GM12873 (cell line): ENCODE measurements around the gene RPH3AL.

Source experiments
- TF ChIP-seq, protein P1 (sequence below): IDR thresholded peaks from 2 replicates; pipeline ENCODE4 v1.5.1; 2012; ENCODE audit warnings: low read depth, mild to moderate bottlenecking, moderate library complexity, low read length, control low read depth; ENCODE audit not compliant: insufficient read depth; ENCODE audit errors: missing control alignments

RPH3AL gene

GRCh38 chr17:263271-263670 is 89.3 kb downstream of the RPH3AL start:
- TF ChIP-seq, protein P1, sequence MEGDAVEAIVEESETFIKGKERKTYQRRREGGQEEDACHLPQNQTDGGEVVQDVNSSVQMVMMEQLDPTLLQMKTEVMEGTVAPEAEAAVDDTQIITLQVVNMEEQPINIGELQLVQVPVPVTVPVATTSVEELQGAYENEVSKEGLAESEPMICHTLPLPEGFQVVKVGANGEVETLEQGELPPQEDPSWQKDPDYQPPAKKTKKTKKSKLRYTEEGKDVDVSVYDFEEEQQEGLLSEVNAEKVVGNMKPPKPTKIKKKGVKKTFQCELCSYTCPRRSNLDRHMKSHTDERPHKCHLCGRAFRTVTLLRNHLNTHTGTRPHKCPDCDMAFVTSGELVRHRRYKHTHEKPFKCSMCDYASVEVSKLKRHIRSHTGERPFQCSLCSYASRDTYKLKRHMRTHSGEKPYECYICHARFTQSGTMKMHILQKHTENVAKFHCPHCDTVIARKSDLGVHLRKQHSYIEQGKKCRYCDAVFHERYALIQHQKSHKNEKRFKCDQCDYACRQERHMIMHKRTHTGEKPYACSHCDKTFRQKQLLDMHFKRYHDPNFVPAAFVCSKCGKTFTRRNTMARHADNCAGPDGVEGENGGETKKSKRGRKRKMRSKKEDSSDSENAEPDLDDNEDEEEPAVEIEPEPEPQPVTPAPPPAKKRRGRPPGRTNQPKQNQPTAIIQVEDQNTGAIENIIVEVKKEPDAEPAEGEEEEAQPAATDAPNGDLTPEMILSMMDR = no peak

- TF ChIP-seq, protein P1 = no peak
Measured at GRCh38 chr17:261635-262034, 91.0 kb downstream of the RPH3AL start.

GRCh38 chr17:260944-261343 is 91.7 kb downstream of the RPH3AL start:
- TF ChIP-seq, protein P1 = no peak

DNA sequence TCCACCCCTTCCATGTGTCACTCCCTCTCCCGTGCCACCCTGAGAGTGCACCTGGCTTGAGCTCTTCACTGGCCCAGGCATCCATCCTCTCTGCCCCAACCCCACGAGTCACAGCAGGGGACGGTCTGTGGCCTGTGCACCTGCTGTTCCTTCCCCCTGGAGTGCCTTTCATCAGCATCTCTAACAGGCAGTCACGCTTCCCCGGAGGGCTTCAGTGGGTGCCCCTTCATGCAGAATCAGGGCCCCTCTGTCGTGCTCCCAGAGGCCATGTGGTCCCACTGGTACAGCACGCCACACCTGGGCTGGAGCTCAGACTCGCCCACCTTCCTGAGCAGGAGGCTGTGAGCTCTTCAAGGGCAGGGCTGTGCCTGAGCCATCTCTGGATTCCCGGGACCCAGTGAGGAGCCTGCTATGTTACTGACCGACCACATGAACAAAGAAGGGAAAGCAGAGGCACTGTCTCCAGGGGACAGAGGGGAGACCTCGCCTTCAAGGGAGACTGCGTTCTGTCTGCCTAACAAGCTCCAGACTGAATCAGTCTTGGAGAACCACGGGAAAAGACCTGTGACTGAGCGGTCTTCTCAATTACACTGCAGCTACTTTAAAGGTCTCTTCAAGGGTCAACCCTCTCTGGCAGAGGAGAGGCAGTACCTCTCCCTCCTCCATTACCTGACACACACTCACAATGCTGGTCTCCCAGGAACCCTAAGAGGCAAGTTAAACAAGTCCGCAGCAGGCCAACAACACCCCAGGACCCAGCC is 92.4 kb downstream of the RPH3AL start:
- TF ChIP-seq, protein P1 = no peak

- TF ChIP-seq, protein P1 = no peak
Measured at GRCh38 chr17:259341-259976, 93.1 kb downstream of the RPH3AL start.

GRCh38 chr17:258906-259305 is 93.7 kb downstream of the RPH3AL start:
- TF ChIP-seq, protein P1 = no peak

DNA sequence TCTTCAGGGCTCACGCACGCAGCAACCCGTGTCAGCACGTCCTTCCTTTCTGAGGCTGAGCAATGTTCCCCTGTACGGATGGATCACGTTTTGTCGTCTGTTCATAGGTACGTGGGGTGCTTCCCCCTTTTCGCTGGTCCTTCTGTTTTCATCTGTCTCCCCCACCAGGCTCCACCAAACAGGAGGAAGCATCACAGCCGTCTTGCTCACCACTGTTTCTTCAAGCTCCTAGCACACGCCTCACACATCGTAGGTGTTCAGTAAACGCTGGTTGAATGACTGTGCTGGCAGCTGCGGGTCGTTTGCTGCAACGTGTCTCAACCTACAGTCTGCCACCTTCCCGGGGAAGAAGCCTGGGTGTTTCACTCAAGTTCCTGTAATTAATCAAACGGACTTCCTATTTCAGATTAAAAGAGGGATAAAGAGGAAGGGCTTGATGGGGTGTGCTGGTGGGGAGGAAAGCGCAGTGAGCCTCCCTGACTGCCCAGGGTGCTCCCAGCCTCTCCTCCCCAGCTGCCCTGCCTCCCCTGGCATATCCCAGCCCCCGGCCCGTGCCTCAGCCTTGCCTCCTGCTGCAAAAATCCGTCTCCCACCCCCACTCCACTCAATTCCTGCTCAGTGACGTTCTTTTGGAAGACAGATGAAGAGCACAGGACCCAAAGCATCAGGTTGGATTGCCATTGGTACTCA is 94.4 kb downstream of the RPH3AL start:
- TF ChIP-seq, protein P1 = no peak
